GM19452 (cell line): ENCODE results near the gene RNASE13.
"Not testable (repeated sequence)": the region's sequence is repeated elsewhere in the genome, so short reads cannot be mapped to it uniquely, and the experiment has no call there.

ENCODE experiments used
- ATAC-seq: cut with Tn5 transposase; IDR thresholded peaks from one replicate; pipeline ENCODE4 v1.9.1; 2021; ENCODE audit not compliant: unreplicated experiment

Gene RNASE13

DNA sequence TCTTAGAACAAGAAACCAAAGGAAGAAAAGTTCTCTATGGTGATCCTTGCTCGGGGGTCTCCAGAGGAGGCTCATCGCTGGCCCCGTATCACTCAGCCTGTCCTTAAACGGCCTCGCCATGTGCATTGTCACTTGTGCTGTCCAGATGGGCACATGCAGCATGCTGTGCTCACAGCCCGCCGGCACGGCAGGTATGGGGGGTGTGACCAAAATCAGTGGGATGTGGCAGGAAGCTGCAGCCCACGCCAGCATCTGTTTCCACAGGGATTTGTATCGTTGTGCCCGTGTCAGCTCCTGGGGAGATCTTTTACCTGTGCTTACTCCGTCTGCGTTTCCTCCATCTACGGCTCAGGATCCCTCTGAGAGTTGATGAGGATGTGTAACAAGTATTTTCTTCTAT is 38.1 kb downstream of the RNASE13 start:
- ATAC-seq: no peak

DNA sequence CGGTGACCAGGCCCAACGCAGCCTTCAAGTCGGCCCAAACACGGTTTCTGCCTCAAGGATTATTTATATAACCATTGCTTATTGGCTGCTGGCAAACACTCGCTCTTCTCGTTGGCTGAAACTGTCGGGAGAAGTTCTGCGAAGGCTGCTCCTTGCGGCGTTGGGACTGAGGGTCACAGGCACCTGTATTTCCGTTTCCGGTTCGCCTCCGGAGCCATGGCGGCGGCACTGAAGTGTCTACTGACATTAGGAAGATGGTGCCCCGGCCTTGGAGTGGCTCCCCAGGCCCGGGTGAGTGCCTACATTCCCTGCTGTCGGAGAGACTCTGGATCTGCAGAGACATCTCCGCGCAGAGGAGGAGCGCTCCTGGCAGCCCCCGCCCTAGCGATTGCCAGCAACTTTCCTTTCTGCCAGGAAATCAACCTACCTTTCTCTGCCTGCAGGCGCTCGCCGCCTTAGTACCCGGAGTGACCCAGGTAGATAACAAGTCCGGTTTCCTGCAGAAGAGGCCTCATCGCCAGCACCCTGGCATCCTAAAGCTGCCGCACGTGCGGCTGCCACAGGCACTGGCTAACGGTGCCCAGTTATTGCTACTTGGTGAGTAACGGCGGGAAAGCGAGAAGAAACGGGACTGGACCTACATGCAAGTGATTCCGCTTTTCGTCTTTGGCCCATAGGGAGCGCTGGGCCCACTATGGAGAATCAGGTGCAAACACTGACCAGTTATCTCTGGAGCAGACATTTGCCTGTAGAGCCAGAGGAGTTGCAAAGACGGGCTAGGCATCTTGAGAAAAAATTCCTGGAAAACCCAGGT is 44.6 kb downstream of the RNASE13 start, which contains the start of gene METTL17:
Gene METTL17 (plus strand): TSS at position 194 of the 814 bp plus-strand sequence. CDS start 23 bp downstream, at position 217.
- peak; percentile 96 for ATAC-seq

DNA sequence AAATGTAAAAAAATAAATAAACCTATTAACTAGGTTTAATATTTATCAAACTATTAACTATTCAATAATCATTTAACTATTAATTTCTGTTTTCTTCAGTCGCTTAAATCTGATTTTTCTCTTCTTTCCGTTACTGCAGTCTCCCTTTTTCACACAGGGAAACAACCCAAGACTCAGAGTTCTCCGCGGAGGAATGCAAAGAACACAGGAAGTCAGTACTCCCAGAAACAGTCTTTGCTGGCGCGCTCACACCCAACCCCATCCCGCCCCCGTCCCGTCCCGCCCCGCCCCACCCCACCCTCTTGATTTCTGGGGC is 45.2 kb downstream of the RNASE13 start:
- no peak for ATAC-seq

DNA sequence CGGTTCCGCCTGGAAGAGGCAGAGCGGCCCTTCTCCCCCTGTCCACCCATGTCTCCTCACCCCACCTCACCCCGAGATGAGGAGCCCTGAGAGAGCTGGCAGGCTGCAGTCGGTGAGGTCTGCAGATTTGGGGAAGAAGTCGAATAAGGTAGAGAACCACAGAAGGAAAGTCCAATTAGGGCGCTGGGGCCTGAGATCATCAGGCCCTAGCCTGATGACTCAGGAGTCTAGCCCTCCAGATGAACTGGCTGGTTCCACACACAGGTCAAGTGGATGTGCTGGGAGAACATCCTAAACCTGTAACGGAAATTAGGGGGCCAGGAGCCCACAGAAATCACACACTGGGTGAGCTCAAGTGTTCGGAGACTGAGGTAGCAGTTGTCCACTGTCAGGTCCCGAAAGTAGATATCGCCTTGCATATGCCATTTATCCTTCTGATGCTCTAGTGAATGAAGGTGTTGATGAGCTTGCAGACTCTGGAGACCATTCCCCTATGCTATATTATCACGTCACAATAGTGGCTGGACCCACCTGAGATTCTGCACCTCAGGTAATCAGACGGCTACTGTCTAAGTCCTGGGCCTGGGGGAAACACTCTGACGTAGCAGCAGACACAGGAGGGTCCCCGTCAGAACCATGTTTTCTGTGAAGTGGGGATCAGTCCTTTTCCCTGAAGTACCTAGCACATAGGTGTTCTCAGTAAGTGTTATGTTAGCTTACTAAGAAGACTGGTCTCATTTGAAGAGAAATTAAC is 45.7 kb downstream of the RNASE13 start:
- no peak for ATAC-seq

DNA sequence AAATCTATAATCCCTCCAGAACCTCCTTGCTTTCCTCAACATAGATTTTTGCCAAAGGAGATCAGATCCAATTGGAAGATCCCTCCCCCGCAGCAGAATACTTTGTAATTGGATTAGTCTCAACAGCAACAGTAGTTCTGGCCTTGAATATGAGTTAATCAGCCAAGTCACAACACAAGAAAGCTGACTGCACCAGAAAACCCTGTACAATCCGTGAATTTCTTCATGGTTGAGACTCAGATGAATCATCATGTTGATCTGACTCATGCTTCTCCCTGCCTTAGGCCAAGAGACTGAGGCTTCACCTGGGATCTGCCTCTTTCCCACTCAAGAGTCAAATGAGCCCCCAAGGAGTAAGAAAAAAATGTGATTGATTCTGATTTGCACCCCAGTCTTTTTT is 47.8 kb downstream of the RNASE13 start:
- no peak for ATAC-seq

DNA sequence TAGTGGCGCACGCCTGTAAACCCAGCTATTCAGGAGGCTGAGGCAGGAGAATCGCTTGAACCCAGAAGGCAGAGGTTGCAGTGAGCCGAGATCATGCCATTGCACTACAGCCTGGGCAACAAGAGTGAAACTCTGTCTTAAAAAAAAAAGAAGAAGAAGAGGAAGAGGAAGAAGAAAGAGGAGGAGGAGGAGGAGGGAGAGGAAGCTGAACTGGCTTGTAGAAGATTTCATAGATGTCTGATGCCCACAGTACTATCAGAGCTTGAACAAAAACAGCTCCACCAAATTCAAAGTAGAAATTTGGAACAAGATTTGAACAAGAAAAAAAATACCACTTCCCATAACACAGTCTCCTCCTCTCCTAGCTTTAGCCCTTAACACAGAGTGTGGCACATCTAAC is 49.0 kb downstream of the RNASE13 start:
- ATAC-seq: not testable (repeated sequence)
